ENCODE data around the gene LUZP1.

Gene LUZP1

DNA sequence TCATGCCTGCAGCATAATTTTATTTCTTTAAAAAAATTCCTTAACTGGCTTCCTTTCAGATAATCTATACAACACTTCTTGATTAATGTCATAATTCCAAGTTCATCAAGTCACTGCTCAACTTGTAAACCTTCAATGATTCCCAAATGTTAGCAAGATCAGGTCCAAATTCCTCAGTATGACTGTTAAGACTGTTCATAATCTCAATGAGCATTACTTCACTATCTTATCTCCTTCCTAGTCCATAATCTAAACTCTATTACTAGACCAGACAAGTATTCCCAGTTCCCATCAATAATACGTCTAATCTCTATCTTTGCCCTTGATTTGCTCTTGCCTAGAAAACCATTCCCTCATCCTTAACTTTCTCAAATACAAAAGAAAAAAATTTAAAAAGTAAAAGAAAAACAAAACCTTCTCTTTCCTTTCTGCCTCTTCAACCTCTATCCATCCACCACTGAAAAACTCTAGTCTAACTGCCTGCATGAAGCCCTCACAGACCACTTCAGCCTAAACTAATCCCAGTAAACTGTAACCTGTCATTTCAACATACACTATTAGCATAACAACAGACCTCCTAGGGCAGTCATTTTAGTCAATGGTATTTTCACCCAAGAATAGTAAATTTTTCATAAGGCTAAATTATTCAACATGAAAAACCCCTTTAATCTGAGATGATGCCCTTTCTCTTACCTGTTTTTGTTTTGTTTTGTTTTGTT lies 15.5 kb downstream of the LUZP1 start:
- DNase-seq (ENCODE audit: low read depth) = no peak

DNA sequence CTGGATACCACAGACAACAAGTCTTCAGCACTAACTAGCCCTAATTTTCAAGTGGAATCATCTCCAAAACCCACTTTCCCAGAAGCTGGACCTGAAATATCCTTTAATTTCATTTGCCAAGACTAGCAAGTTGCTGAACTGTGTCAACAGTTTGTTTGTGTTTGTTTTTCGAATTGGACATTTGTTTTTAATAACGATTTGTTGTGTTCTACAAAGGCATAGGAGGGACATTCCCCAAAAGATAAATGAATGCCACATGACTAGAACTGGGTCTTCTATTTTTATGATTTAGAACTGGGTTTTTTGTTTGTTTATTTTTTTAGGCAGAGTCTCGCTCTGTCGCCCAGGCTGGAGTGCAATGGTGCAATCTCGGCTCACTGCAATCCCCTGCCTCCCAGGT lies 17.9 kb downstream of the LUZP1 start:
- peak; percentile 68 for DNase-seq (ENCODE audit: low read depth)

DNA sequence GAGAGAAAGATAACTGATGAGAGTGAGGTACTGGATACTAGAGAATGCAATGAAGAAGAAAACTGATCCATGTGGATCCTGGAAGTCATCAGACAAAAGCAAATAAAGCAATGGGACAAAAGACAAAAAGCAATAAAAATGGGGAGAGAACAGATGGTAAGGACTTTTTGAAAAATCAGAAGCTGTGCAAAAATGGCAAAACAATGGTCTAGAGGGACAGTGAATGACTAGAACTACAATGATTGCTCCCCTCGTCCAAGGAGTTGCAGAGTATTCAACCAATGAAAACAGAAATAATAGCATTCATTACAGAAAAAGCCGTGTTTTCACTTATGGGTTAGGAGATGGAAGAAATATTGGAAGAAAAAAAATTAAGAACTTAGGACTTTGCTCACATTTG lies 18.5 kb downstream of the LUZP1 start:
- no peak for DNase-seq (ENCODE audit: low read depth)

DNA sequence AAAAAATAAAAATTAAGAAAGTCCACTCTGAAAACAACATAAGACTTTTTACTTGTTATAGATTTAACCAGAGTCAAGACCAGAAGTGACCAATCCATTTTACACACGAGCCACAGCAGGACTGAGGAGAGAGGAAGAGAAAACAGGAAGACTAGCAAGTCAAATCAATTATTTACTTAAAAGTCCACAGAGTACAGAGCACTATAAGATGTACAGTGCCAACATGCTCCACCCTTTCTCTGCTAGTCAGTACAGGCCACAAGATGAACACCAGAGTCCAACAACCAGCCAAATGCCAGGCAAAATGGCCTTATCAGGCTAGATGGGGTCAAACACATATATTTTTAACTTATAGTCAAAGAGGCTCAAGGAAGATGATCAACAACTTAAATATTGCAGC lies 19.5 kb downstream of the LUZP1 start:
- no peak for DNase-seq (ENCODE audit: low read depth)

DNA sequence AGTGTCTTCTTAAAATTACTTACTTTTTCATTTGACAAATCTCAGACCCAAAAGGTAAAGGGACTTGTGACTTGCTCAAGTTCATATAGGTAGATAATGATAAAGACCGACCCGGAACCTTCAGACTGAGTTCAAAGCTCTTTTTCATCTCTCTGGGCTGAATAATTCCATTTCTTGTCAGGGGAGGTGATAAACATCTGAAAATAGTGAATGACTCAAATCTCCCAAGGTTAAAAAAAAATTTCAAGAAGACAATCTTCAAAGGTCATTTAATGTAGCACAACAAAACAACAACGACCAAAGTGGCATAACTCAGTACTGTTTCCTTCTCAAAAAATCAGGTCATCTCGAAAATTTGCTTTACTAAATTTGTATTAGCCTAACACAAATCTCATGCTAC lies 20.6 kb downstream of the LUZP1 start:
- DNase-seq (ENCODE audit: low read depth) = no peak

DNA sequence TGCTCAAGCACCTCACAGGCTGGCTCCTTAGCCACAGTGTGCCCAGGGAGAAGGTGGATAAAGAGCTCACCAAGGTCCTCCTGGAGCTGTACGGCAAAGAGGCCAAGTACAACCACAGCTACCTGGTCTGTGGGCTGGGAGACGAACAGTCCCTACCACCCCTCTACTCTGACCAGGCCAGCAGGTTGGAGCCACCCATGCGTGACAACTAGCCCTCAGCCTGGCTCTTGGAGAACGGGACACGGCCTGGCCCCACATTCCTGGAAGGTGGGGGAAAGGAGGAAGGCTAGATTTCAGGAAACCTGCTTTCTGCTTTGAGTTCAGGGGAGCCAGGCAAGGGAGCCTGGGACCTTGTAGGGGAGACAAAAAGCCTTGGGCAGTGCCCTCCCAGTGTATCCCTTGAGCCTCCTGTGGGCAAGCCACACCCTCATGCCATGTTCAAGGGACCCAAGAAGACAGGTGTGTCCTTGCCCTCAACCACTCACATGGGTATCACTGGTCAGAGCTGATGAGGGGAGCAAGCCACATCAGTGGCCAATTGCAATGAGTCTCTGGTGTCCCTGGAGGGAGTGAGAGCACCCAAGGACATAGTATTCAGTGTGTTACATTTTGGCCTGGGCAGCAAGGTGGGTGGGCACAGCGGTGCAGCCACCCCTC lies 27.6 kb downstream of the LUZP1 start:
- no peak for DNase-seq (ENCODE audit: low read depth)

DNA sequence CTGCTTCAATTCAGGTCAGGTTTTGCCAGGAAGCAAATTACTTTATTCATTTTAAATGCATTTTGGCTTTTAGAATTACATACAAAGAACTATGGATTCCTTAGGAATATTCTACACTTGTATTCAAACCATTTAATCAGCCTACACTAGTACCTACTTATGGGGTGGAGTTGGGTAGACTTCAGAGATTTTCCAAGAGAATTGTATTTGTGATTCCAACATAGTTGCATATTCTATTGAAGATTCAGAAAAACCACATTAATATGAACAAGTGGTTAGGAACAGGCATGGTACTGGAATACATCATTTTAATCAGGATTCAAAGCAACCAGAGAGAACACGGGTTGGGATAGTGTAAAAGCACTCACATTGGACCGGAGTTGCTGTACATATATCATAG lies 33.4 kb downstream of the LUZP1 start:
- no peak for DNase-seq (ENCODE audit: low read depth)

DNA sequence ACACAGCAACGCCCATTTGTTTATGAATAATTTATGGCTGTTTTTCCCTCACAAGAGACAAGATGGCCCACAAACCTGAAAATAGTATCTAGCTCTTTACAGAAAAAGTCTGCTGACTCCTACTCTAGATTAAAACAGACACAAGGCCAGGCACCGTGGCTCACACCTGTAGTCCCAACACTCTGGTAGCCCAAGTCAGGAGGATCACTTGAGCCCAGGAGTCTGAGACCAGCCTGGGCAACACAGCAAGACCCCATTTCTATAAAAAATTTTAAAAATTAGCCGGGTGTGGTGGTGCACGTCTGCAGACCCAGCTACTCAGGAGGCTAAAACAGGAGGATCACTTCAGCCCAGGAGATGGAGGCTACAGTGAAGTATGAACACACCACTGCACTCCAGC lies 34.6 kb downstream of the LUZP1 start:
- no peak for DNase-seq (ENCODE audit: low read depth)

DNA sequence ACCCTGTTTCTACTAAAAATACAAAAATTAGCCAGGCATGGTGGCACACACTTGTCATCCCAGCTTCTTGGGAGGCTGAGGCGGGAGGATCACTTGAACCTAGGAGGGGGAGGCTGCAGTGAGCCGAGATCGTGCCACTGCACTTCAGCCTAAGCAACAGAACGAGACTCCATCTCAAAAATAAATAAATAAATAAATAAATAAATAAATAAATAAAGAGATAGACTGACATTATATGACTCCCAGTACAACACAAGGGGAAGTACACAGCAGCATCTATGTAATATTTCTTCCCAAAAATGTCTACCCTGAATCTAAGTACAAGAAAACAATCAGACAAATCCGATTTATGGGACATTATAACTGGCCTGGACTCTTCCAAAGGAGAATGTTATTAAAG lies 35.1 kb downstream of the LUZP1 start:
- no peak for DNase-seq (ENCODE audit: low read depth)

DNA sequence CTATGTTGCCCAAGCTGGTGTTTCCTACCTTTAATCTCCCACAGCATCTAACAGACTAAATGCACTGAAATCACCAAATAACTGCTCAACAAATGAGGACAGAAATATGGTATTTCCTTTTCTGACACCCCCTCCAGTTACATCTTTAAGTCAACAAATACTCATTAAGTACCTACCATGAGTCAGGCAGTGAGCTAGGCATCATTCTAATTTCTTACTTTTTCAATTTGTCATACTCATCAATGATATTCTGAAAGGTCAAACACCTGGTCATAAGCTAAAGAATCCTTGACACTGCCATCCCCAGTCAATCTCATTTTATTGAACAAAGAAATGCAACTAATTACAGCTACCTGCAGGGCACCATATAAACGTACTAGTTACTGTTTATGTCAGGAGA lies 36.6 kb downstream of the LUZP1 start:
- no peak for DNase-seq (ENCODE audit: low read depth)

DNA sequence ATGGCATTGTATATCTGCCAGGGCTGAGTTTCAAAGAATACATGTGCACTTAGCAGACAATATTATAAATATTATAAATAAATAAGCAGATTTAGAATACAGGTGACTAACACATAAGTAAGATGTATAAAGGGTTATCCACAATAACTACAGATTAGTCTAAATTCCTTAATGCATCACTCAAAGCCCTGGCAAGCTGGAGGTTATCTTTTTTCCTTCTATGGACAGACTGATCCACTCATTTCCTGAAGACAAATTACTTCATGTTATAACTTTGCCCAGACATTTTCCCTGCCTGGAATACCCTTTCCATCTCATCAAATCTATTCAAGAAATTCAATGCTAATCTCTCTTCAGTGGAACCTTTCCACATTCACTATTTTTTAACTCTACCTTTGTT lies 38.8 kb downstream of the LUZP1 start:
- no peak for DNase-seq (ENCODE audit: low read depth)

DNA sequence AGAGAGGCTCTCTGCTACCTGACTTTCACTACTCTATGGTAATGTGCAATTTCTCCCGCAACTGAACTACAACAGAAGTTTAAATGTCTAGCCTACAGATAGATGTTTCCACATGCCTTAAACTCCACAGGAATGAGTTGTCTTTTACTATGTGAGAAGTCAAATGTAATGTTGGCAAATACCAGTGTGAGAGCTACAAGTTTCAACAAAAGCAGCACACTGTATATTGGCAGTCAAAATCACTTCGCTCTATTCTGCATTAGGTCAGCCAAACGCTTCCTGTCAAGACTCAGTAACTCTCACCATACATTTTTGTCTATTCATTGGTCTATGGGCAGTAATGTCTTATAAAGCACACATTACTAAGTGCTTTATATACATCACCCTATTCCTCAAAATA lies 41.9 kb downstream of the LUZP1 start:
- DNase-seq (ENCODE audit: low read depth) = peak; percentile 44

DNA sequence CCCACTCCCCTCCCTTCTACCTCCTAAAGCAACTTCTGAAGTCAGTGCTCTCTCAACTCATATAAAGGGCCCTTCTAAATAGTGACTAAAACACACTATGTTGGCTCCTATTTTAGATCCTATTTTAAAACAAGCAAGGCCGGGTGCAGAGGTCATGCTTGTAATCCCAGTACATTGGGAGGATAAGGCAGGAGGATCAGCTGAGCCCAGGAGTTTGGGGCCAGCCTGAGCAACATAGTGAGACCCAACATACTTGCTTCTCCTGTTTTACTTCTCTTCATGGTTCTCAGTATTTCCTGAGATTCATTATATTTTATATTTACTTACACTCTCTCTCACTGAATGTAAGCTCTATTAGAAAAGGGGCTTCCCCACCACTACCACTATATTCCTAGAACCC lies 42.5 kb downstream of the LUZP1 start:
- DNase-seq (ENCODE audit: low read depth) = no peak

DNA sequence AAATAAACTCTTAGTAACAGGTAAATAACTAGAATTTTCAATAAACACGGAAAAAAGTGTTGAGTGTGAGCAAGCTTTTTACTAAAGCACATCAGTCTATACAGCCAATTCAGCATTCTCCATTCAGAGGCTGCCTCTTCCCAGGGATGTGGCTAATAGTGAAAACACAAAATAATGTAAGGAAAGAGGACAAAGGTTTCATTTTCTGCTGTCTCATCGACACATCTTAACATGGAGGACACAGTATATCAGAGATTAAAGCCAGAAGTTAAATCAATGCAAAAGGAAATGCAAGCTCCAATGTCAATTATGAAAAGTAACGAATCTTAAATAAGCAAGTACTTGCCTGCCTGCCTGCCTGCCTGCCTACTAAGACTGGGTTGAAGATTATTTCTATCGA lies 43.2 kb downstream of the LUZP1 start:
- no peak for DNase-seq (ENCODE audit: low read depth)

DNA sequence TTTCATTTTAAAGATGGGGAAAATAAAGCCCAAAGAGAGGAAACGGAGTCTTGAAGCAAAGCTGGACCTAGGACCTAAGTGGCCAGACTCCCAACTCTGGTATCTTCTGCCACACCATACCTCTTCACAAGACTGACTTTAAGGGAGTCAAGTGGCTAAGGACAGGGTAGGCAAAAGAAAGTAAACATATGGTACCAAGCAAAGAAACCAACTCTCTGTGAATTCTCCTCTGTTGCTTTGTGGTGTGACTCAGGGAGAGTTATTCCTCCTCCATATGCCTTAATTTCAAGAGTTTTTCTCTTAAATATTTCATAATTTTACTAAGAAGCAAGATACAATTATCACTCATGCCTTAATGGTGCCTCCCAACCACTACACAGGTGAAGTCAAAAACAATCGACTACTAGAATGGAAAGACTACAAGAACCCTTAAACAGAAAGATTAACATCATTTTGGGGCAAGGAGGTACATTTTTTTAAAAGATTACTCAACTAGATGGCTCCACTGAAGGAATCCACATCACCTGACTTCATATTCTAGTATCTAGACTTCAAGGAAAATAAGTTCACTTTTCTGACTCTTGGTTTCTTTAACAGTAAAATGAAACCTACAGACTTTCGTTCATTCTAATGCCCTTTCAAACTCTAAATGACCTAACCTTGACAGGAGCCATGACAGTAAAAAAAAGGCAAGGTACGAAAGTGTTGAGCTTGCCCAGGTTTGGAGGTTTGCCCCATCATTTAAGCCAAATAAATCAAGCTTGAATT lies 44.2 kb downstream of the LUZP1 start:
- no peak for DNase-seq (ENCODE audit: low read depth)

DNA sequence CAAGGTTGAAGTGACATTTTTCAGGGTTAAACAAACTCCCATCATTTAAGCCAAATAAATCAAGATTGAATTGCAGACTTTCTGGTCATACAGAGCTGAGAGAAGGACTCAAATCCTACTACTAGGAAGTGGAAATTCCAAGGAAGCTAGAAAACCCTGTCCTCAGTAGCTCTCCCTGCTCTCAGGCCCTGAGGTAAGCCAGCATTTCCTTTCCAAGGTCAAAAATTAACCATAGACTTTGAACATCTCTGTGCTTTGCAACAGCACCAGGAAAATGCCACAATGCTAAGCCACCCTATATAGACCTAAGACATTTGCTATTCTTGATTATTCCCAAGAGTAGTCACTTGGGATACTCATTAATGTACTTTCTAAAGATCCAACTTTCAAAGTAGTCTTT lies 45.1 kb downstream of the LUZP1 start:
- no peak for DNase-seq (ENCODE audit: low read depth)

DNA sequence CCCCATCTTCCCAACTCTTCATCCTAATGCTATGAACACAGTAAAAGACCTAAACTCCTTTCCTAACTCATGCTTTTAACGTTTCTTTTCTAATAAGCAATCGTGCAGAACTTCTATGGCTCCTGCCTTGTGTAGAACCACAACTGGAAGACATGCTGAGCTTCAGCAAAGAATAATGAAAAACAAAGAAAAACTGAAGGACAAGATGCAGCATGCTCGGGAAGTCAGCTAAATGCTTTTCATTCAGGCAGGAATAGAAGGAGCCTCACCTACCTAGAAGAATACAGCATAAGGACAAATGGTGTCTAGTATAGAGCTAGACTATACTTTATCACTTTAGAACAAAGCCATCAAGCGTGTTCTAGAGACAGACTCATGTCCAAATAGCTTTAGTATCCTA lies 45.9 kb downstream of the LUZP1 start:
- no peak for DNase-seq (ENCODE audit: low read depth)

DNA sequence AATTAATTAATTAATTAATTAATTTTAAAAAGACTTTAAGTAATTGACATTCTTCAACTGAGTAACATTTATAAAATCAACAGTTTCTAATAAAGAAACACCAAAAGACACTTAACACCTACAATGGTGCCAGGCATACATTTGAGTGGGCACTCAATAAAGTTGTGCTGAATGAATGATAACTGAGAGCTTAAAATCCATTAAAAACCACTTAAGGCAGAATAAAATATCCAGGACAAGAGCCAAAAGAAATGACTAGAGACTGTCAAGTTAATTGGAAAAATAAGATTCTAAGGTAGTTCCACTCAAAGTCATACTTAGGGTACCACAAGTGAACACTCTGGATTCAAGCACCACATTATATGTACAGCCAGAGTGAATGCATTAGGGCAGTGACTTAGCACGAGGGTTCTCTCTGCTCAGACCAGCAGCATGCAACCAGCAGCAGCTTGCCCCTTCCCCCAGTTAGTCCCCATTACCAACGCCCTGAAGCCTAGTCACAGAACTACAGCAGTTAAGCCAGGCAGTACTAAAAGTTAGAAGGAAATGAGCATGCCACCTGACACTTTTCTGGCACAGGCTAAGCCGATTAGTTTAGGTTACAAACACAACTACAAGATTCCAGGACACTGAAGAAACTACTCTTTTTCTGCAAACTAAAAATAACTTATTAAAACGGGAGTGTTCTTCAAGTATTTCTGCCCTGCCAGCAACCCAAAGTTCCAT lies 46.5 kb downstream of the LUZP1 start:
- DNase-seq (ENCODE audit: low read depth) = peak; percentile 73

DNA sequence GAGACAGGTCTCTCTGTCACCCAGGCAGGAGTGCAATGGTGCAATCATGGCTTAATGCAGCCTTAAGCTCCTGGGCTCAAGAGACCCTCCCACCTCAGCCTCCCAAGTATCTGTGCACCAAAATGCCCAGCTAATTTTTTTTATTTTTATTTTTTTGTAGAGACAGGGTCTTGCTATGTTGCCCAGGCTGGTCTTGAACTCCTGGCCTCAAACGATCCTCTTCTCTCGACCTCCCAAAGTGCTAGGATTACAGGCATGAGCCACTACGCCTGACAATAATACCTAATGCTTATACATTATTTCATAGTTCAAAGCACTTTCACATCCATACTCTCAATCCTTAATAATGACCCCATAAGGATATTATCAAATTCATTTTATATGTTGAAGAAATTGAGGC lies 48.3 kb downstream of the LUZP1 start:
- no peak for DNase-seq (ENCODE audit: low read depth)

DNA sequence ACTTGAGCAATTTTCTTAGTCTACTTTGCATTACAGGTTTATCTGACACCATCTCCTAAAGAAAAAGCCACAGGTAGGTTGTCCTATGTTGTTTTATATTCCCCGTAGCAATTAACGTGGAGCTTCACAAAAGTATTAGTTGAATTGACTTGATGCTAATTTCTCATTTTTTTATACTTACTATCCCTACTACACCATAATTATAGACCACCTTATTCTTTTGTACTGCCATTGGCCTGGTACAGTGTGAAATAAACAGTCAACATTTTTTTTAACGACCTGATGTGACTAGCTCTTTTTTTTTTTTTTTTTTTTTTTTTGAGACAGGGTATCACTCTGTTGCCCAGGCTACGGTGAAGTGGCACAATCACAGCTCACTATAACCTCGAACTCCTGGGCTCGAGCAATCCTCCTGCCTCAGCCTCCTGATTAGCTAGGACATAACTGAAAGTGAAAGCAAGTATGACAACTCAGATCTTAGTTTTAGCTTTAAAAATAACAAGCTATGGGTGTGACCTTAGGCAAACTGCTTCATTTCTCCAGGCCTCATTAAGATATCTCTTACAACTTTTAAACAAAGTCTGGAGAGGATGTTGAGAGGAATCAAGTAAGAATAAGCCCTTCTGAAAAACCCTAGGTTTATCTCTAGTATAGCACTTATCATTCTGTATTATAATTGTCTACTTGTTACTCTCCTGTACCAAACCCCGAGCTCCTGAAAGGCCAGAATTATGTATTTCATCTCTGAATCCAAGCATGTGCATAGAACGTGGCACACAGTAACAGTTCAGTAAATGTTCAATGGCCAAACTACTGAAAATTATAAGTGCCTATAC lies 49.5 kb downstream of the LUZP1 start:
- DNase-seq (ENCODE audit: low read depth) = no peak

DNA sequence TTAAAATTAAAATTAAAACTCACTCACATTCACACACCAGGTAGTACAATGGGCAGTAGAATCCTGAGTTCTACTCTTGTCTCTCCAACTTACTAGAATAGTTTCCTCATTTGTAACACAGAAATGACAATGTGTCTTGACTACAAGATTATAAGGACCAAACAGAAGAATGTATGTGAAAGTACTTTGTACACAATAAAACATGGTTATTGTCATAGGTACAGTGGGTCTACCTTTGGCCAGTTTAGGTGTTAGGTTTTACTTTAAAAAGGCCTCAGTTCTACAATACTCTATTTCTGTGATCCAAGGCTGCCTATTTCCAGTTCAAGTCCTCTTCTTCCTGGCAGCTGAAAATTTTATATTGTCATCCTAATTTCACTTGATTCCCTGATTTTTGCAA lies 50.2 kb downstream of the LUZP1 start:
- no peak for DNase-seq (ENCODE audit: low read depth)
